Panc1 (cell line): Measurements from ENCODE around the gene RXRG.

Source experiments
- POLR2AphosphoS5 ChIP-seq: IDR thresholded peaks from 2 replicates; pipeline ENCODE4 v1.6.1; 2012; ENCODE audit warnings: mild to moderate bottlenecking, low read depth, low read length, moderate library complexity
- TCF7L2 ChIP-seq: IDR thresholded peaks from 2 replicates; pipeline ENCODE4 v1.6.1; 2011; ENCODE audit warnings: mild to moderate bottlenecking, low read depth, low read length, inconsistent platforms
- TF ChIP-seq, protein P1 (sequence below): fragments of 450-650 bp; IDR thresholded peaks from 2 replicates; pipeline ENCODE4 v1.5.1; 2017; ENCODE audit warnings: mild to moderate bottlenecking

DNA sequence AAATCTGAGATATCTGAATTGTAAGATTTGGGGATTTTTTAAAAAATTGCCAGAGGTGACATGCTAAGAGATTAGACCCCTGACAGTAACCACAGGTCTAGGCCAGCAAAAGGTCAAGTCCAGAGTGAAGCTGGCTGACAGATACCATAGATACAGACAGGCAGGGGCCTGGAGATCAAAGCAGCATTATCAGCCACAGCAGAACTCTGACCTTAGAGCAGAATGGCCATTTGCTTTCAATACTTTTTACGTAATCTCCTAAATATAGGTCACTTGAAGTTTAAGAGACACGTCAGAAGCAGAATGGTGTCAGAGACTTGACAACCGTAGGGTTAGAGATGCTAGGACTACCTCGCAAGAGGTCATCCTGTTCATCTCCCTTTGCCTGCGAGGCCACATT, 40.8 kb upstream of the RXRG start:
- TF ChIP-seq, protein P1, sequence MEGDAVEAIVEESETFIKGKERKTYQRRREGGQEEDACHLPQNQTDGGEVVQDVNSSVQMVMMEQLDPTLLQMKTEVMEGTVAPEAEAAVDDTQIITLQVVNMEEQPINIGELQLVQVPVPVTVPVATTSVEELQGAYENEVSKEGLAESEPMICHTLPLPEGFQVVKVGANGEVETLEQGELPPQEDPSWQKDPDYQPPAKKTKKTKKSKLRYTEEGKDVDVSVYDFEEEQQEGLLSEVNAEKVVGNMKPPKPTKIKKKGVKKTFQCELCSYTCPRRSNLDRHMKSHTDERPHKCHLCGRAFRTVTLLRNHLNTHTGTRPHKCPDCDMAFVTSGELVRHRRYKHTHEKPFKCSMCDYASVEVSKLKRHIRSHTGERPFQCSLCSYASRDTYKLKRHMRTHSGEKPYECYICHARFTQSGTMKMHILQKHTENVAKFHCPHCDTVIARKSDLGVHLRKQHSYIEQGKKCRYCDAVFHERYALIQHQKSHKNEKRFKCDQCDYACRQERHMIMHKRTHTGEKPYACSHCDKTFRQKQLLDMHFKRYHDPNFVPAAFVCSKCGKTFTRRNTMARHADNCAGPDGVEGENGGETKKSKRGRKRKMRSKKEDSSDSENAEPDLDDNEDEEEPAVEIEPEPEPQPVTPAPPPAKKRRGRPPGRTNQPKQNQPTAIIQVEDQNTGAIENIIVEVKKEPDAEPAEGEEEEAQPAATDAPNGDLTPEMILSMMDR, result no peak
- TF ChIP-seq POLR2AphosphoS5 (no peak), TCF7L2 (no peak)
